T-helper 17 cell (primary cell): Measurements from ENCODE around the gene DAAM1. TPM values are rescaled to one million over a fixed set of nuclear protein-coding genes. Genes with fewer than 3 reads are reported as not detected.

Experiments used
- ATAC-seq: fragments of 150-1000 bp; cut with Tn5 transposase; 2 replicates; pipeline ENCODE4 v1.10.0; 2021; ENCODE audit warnings: mild to moderate bottlenecking, moderate library complexity
- DNase-seq, 3 donors: peaks; one replicate each; pipeline versions ENCODE4 v3.0.0 to v3.0.0-alpha.2; 2020 to 2021
- H3K9me3 ChIP-seq: one replicate; pipeline ENCODE4 v1.7.0; 2013; ENCODE audit warnings: low read length, mild to moderate bottlenecking; ENCODE audit not compliant: control insufficient read depth, poor library complexity, severe bottlenecking
- H3K27ac Mint-ChIP-seq: one replicate; pipeline ENCODE4 v1.8.0; 2022; ENCODE audit warnings: mild to moderate bottlenecking, moderate library complexity, mixed read lengths
- H3K27me3 Mint-ChIP-seq: one replicate; pipeline ENCODE4 v1.8.0; 2022; ENCODE audit warnings: mixed read lengths
- H3K36me3 Mint-ChIP-seq: one replicate; pipeline ENCODE4 v1.8.0; 2022; ENCODE audit warnings: low read depth, mixed read lengths
- H3K4me1 Mint-ChIP-seq: one replicate; pipeline ENCODE4 v1.8.0; 2022; ENCODE audit warnings: mild to moderate bottlenecking, mixed read lengths
- H3K4me3 Mint-ChIP-seq: one replicate; pipeline ENCODE4 v1.8.0; 2022; ENCODE audit warnings: mild to moderate bottlenecking, moderate library complexity, mixed read lengths
- total RNA-seq, 4 donors: library from RNA in 2 of 4; stranded (reverse) in 2 of 4; gene quantifications; one replicate each; pipeline ENCODE4 v1.2.3 and lab custom pipeline; 2022 to 2026

The DAAM1 gene
- total RNA-seq, 2 donors from 2014 or later: 22.6 to 25.6 TPM

DNA sequence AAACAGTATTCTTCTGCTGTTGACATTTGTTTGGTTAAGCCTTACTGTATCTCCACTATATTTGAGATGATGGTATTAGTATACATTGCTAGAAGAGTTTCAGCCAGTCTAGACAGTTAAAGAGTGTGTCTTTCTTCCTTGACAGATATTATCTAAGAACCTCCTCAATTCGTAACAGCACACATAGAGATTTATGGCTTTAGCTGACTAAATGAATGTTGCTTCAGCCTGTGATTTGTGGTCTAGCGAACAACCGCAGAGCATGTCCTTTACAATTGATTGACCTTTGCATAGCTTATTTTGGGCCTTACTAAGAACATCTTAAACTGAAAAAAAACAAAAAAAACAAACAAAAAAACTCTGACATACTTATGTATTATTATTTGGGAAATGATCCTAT, 122.2 kb downstream of the DAAM1 start:
- ATAC-seq: no peak
- H3K9me3 ChIP-seq: no peaks in the 10 kb centered on the region
- H3K27me3 Mint-ChIP-seq: no peaks in the 10 kb centered on the region
- H3K27ac Mint-ChIP-seq: no peak overlapping the region
- DNase-seq: no peak
- H3K36me3 Mint-ChIP-seq: peaks cover 2% of the 10 kb centered on the region
- H3K4me3 Mint-ChIP-seq: no peak overlapping the region
- peaks cover 10% of the 10 kb centered on the region for H3K4me1 Mint-ChIP-seq

DNA sequence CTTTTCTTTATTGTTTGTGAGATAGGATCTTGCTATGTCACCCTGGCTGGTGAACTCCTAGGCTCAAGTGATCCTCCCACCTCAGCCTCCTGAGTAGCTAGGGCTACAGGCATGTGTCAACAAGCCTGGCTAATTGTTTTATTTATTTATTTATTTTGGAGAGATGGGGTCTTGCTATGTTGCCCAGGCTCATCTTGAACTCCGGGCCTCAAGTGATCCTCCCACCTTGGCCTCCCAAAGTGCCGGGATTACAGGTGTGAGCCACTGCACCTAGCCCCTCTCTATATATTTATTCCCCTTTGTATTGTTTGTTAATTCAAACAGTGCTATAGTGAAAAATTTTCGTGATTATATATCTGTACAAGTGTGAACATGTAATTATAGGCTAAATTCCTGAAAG, 123.3 kb downstream of the DAAM1 start:
- DNase-seq (no peak), ATAC-seq (no peak)
- no peak overlapping the region for H3K27ac Mint-ChIP-seq
- H3K4me3 Mint-ChIP-seq: no peak overlapping the region
- no peaks in the 10 kb centered on the region for H3K9me3 ChIP-seq
- H3K36me3 Mint-ChIP-seq: peaks cover 2% of the 10 kb centered on the region
- H3K27me3 Mint-ChIP-seq: no peaks in the 10 kb centered on the region
- H3K4me1 Mint-ChIP-seq: peaks cover 7% of the 10 kb centered on the region

DNA sequence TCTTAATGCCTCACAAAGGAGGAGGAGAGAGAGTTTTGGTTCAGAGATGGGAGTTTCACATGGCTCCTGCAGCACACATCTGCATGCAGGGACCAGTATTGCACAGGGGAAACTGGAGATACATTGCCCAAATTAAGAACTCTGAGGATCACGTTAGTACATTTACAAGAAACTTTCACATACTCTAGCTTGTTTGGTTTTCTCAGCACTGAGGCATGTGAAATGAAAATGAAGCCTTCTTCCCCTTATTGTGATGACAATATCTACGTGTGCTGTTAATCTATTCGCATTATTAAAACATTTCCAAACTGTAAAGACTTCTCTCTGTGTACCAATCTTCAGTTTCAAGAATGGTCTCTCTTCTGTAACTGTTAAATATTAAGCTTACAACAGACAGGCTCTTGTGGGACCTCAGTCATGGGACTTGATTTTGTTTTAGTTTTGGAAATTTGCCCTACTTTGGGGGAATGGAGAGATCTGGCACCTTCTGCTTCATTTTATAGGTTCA, 124.7 kb downstream of the DAAM1 start:
- DNase-seq (no peak), ATAC-seq (no peak)
- Mint-ChIP-seq H3K36me3 (no peaks in the 10 kb centered on the region), H3K4me3 (no peak overlapping the region), H3K27ac (no peak overlapping the region), H3K4me1 (peaks cover 10% of the 10 kb centered on the region), H3K27me3 (no peaks in the 10 kb centered on the region)
- H3K9me3 ChIP-seq: no peaks in the 10 kb centered on the region

DNA sequence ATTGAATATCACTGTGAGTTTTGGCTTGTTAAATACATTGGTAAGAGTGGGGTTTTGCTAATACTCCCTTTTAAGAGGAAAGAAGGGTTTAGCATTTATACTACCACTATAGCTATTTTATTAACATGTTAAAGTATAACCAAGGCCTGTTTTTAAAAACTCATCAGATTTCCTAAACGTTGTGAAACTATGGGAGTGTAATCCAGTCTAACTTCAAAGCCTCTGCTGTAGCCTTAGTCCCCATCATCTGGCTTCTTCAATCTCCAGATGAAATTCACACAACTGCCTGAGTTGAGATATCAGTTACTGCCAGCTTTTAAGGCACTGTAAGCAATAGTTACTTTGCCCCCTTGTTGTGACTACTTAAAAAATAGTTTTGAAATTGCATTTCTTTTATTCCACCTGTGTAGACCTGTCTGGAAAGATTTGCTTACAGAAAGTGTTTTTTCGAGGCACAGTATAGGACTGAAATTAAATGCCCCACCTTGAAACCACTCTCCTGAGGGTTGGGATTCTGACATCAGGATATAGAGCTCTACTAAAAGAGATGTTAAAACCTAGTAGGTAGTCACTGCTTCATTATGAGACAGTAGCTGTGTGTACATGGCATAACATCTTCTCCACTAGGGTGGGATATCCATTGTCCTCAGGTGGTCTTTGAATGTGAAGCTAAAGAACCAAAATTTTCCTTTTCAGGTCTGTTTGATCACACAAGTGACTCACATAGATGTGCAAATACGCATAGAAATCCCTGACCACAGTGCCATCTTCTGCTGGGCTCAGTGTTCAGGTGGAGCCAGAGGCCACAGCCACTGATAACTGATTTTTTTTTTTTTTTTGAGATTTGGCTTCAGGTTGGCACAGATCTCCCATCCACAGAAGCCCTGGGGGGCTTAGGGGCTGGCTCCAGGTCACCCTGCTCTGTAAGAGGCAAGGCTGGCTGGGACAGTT, 125.5 kb downstream of the DAAM1 start:
- Mint-ChIP-seq H3K36me3 (no peaks in the 10 kb centered on the region), H3K27ac (no peak overlapping the region), H3K4me1 (peaks cover 10% of the 10 kb centered on the region), H3K27me3 (no peaks in the 10 kb centered on the region), H3K4me3 (no peak overlapping the region)
- DNase-seq (no peak), ATAC-seq (no peak)
- no peaks in the 10 kb centered on the region for H3K9me3 ChIP-seq

DNA sequence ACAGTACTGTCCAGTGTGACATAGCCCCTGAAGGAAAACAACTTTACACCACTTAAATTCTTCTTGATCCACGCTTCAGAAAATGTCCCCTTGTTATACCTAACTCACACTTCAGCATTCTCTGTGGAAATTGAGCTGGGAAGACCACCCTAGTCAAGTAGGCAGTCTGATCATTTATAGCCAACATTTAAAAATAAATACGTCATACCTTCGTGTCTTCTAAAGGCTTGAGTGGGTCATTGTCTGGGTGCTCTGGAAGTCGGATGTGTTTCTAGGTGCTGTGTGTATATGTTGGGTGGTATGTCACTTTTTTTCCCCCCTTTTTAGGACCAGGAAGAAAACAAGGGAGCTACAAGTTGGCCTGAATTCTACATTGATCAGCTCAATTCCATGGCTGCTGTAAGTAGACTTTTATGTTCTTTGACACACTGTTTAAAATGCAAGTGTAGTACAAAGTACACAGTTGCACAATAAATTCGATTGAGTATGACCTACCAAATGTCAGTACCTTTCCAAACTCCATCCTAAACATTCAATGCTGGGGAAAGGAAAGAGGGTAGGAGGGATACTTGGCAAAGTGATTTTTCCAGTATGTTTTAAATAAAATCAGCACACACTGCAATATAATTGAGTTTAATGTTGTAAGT, 126.6 kb downstream of the DAAM1 start:
- DNase-seq (no peak), ATAC-seq (no peak)
- no peaks in the 10 kb centered on the region for H3K27me3 Mint-ChIP-seq
- H3K4me1 Mint-ChIP-seq: peaks cover 9% of the 10 kb centered on the region
- no peak overlapping the region for H3K27ac Mint-ChIP-seq
- H3K4me3 Mint-ChIP-seq: no peak overlapping the region
- no peaks in the 10 kb centered on the region for H3K9me3 ChIP-seq
- no peaks in the 10 kb centered on the region for H3K36me3 Mint-ChIP-seq

DNA sequence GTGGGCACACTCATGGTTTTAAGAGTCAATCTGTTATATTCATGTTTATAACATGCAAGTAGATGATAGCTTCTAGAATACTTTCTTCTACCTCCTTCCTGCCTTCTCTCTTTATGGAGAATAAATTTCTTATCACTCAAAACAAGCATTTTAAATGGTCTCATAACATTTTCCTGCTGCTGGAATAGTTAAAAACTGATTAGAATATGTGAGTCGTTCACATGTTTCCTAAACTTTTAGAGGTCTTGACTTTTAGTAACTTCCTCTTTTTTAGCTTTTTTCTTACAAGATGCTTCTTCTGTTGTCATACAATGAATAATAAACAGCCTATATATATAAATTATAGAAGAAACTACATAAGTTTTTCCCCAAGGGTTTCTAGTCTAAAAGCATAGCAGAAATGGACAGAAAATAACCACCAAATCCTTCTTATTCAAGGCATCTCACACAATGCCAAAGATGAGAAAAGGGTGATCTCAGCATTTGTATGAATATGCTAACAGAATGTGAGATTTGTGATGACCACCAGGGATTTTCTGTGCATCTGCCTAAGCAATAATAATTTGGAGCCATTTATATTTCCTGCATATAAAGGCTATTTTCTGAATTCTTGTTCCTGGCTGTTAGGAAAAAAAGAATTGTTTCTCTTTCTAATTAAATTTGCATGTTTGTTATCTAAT, 127.8 kb downstream of the DAAM1 start:
- Mint-ChIP-seq H3K27ac (no peak overlapping the region), H3K27me3 (no peaks in the 10 kb centered on the region), H3K4me1 (peaks cover 9% of the 10 kb centered on the region), H3K36me3 (no peaks in the 10 kb centered on the region), H3K4me3 (no peak overlapping the region)
- DNase-seq: no peak
- H3K9me3 ChIP-seq: no peaks in the 10 kb centered on the region
- ATAC-seq: no peak

DNA sequence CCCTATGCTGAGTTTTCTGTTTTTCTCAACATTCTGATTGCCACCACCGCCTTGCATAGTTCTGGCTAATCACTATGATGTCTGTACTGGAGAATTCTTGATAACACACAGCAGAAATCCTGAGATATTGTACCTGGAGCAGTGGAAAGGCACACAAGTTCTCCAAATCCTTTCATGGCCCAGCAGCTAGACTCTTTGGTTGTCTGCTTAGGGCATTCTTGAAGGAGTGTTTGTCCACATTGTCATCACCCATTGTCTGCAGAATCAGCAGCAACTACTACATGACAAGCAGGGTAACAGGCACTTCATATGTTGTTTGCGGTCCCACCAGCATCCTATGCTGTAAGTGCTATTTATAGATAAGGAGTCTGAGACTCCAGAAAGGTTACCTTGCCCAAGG, 128.9 kb downstream of the DAAM1 start:
- Mint-ChIP-seq H3K27ac (no peak overlapping the region), H3K4me3 (no peak overlapping the region), H3K36me3 (no peaks in the 10 kb centered on the region), H3K4me1 (peaks cover 5% of the 10 kb centered on the region), H3K27me3 (no peaks in the 10 kb centered on the region)
- no peaks in the 10 kb centered on the region for H3K9me3 ChIP-seq
- ATAC-seq: no peak
- no peak for DNase-seq

DNA sequence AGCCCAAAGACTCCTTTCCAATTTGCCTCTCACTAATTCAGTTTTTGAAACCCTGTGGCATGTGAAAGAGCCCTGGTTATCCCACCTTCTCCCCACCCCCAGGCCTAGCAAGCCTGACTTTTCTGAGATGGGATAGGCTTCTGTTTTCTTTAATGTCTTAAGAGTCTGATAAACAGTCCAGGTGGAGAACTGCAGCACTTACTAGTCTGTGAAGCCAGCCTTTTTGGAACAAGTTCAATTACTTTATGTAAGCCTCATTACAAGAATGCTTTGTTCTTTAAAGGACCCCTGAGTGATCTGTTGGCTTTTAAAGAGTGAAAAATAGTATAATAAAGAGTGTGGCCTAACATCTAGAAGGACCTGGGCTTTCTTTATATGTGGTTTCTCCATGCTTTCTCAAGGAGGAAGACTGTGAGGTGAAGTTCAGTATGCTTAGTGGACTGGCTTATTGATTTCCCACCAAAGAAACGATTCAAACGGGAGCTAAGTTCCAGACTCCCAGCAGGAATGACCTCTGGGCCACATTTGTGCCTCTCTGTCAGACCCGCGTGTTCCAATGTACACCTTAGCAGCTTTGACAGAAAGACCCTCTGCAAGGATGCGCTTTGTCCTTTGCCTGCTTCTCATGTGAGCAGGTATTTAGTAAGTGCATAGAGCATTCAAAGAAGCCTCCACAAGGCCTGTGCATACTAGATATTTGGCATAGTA, 129.5 kb downstream of the DAAM1 start:
- H3K27me3 Mint-ChIP-seq: no peaks in the 10 kb centered on the region
- H3K4me3 Mint-ChIP-seq: no peak overlapping the region
- H3K4me1 Mint-ChIP-seq: peaks cover 5% of the 10 kb centered on the region
- no peaks in the 10 kb centered on the region for H3K36me3 Mint-ChIP-seq
- DNase-seq: no peak
- H3K9me3 ChIP-seq: no peaks in the 10 kb centered on the region
- no peak overlapping the region for H3K27ac Mint-ChIP-seq
- no peak for ATAC-seq

DNA sequence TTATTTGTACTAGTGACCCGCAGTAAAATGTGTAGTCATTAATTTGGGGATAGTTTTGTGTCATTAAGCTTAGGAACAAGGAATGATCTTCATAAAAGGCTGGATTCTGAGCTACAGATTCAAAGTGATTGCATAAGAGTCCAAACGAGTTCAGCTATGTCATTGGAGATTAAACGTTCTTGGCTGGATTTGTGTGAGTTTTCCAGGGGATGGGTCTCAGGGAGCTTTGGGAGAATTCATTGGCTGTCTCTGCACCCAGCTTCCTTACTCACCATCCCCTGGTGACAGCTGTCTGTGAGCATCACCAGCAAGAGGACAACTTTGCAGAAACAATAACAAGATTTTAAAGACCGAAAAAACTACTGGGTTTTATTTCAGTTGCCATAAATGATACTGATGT, 130.4 kb downstream of the DAAM1 start:
- Mint-ChIP-seq H3K36me3 (no peaks in the 10 kb centered on the region), H3K27me3 (no peaks in the 10 kb centered on the region), H3K4me1 (peaks cover 5% of the 10 kb centered on the region), H3K4me3 (no peak overlapping the region), H3K27ac (no peak overlapping the region)
- DNase-seq (no peak), ATAC-seq (no peak)
- no peaks in the 10 kb centered on the region for H3K9me3 ChIP-seq

DNA sequence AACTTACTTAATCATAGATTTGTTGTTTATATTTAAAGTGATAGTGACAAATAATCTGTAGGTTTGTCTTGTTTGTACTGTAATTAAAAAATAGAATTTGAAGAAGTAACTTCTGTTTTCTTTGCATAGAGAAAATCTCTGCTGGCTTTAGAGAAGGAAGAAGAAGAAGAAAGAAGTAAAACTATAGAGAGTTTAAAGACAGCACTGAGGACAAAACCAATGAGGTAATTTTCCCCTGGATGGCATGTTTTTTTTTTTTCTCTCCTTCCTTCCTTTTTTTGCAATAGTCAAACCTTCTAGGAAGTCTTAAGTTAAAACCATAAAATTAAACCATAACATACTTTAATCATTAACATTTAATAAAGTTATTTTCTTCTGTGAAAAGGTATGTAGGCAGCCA, 131.9 kb downstream of the DAAM1 start:
- peaks cover 9% of the 10 kb centered on the region for H3K4me1 Mint-ChIP-seq
- H3K27me3 Mint-ChIP-seq: no peaks in the 10 kb centered on the region
- H3K9me3 ChIP-seq: no peaks in the 10 kb centered on the region
- no peak overlapping the region for H3K27ac Mint-ChIP-seq
- H3K36me3 Mint-ChIP-seq: peaks cover 5% of the 10 kb centered on the region
- DNase-seq: no peak
- H3K4me3 Mint-ChIP-seq: no peak overlapping the region
- ATAC-seq: no peak

DNA sequence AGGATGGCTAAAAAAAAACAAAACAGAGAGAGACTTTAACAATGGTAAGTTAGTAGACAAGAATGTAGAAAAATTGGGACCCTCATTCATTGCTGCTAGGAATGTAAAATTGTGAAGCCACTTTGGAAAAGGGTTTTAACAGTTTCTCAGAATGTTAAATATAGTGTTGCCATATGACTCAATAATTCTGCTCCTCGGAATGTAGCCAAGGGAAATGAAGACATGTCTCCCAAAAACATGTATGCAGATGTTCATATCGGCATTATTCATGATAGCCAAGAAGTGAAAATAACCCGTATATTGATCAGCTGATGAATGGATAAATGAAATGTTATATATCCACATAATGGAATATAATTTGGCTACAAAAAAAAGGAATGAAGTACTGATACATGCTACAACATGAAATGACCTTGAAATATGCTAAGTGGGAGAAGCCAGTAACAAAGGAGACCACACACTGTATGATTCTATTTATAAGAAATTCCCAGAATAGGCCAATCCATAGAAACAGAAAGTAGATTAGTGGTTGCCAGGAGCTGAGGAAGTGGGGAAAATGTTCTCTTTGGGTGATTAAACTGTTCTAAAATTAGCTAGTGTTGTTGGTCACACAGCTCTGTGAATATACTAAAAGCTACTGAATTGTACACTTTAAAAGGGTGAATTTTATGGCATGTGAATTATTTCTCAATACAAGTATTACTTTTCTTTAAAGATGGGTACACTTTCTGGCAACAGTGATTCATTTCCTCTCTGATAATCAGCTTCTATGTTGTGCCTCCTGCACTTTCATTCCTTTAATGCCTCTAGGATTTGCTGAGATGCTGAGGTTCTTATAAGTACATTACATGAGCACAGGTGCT, 132.5 kb downstream of the DAAM1 start:
- Mint-ChIP-seq H3K27ac (no peak overlapping the region), H3K27me3 (no peaks in the 10 kb centered on the region), H3K36me3 (peaks cover 8% of the 10 kb centered on the region), H3K4me1 (peaks cover 9% of the 10 kb centered on the region), H3K4me3 (no peak overlapping the region)
- no peak for DNase-seq
- ATAC-seq: no peak
- no peaks in the 10 kb centered on the region for H3K9me3 ChIP-seq

DNA sequence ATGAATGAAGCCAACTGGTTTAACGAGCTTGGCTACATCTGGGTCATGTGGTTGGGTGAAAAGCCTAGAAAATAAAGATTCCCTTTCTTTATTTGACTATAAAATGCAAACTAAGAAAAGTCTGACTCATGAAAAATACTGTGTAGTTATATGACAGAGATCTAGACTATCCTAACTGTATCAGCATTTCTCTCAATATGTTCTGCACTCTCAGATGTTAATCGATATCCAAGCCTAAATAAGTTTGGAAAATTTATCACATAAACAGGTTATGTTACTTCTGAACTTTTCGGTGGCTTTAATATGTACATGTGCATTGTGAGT, 133.1 kb downstream of the DAAM1 start:
- H3K27ac Mint-ChIP-seq: no peak overlapping the region

More for the DNA sequence above, 133.1 kb downstream of the DAAM1 start:
- no peak for DNase-seq
- Mint-ChIP-seq H3K4me1 (peaks cover 9% of the 10 kb centered on the region), H3K36me3 (peaks cover 8% of the 10 kb centered on the region), H3K4me3 (no peak overlapping the region), H3K27me3 (no peaks in the 10 kb centered on the region)
- H3K9me3 ChIP-seq: no peaks in the 10 kb centered on the region
- ATAC-seq: no peak
